Chondrocyte (in vitro differentiated cells): ENCODE results near the gene PLCB3. TPM values are rescaled to one million over a fixed set of nuclear protein-coding genes. Genes with fewer than 3 reads are reported as not detected.

Source experiments
- DNase-seq: peaks from one replicate; pipeline ENCODE4 v3.0.0; 2021; ENCODE audit warnings: mixed read lengths, low spot score
- H3K27ac Mint-ChIP-seq: one replicate; pipeline ENCODE4 v1.8.0; 2021; ENCODE audit warnings: mild to moderate bottlenecking, moderate library complexity, mixed read lengths; ENCODE audit not compliant: unreplicated experiment
- H3K27me3 Mint-ChIP-seq: 2 replicates; pipeline ENCODE4 v1.8.0; 2021; ENCODE audit warnings: low read depth, mixed read lengths
- H3K36me3 Mint-ChIP-seq: 2 replicates; pipeline ENCODE4 v1.8.0; 2021; ENCODE audit warnings: low read depth, mixed read lengths
- H3K4me1 Mint-ChIP-seq: 2 replicates; pipeline ENCODE4 v1.8.0; 2021; ENCODE audit warnings: low read depth, mild to moderate bottlenecking, mixed read lengths
- H3K4me3 Mint-ChIP-seq: one replicate; pipeline ENCODE4 v1.8.0; 2021; ENCODE audit warnings: mild to moderate bottlenecking, moderate library complexity, mixed read lengths; ENCODE audit not compliant: unreplicated experiment
- H3K9me3 Mint-ChIP-seq: 2 replicates; pipeline ENCODE4 v1.8.0; 2021; ENCODE audit warnings: low read depth, mixed read lengths
- CTCF ChIP-seq: fragments of 200-600 bp; sonication (generic); IDR thresholded peaks from 2 replicates; pipeline ENCODE4 v1.5.0; 2021; ENCODE audit warnings: antibody characterized with exemption, mild to moderate bottlenecking, moderate library complexity
- total RNA-seq: library from RNA; stranded (reverse); gene quantifications from 3 replicates; pipeline ENCODE4 v1.2.1, GENCODE V29; 2021

PLCB3 gene
- total RNA-seq, 1 donor from 2014 or later, result 47.2 TPM

GRCh38 chr11:64238999-64239398, 12.3 kb upstream of the PLCB3 start:
- Mint-ChIP-seq H3K4me3 (no peak overlapping the region), H3K27ac (peak overlapping the region; percentile 15), H3K9me3 (no peaks in the 10 kb centered on the region), H3K4me1 (peaks cover 37% of the 10 kb centered on the region), H3K36me3 (peaks cover 12% of the 10 kb centered on the region), H3K27me3 (no peaks in the 10 kb centered on the region)
- DNase-seq, result no peak
- TF ChIP-seq CTCF, result no peak

- Mint-ChIP-seq H3K27me3 (no peaks in the 10 kb centered on the region), H3K36me3 (peaks cover 12% of the 10 kb centered on the region), H3K4me1 (peaks cover 41% of the 10 kb centered on the region), H3K27ac (peak overlapping the region; percentile 95), H3K4me3 (peak overlapping the region; percentile 87), H3K9me3 (no peaks in the 10 kb centered on the region)
- no peak for TF ChIP-seq CTCF
- no peak for DNase-seq
Measured at GRCh38 chr11:64239662-64240434, 11.5 kb upstream of the PLCB3 start.

- no peaks in the 10 kb centered on the region for H3K9me3 Mint-ChIP-seq
- TF ChIP-seq CTCF, result no peak
Measured at GRCh38 chr11:64240435-64241240, 10.7 kb upstream of the PLCB3 start, which contains the start of gene FKBP2. TSS of gene FKBP2 (plus strand) at chr11:64241095. CDS start at chr11:64242388, 1,293 bp downstream.

GRCh38 chr11:64241241-64241490, 10.2 kb upstream of the PLCB3 start:
- H3K4me1 Mint-ChIP-seq, result peaks cover 37% of the 10 kb centered on the region
- no peaks in the 10 kb centered on the region for H3K27me3 Mint-ChIP-seq
- peak overlapping the region; percentile 87 for H3K4me3 Mint-ChIP-seq
- H3K36me3 Mint-ChIP-seq, result peaks cover 12% of the 10 kb centered on the region
- H3K9me3 Mint-ChIP-seq, result no peaks in the 10 kb centered on the region
- no peak for TF ChIP-seq CTCF
- peak overlapping the region; percentile 95 for H3K27ac Mint-ChIP-seq
- DNase-seq, result no peak

More at GRCh38 chr11:64240435-64241240, 10.7 kb upstream of the PLCB3 start, which contains the start of gene FKBP2:
- Mint-ChIP-seq H3K4me3 (peak within 1 kb of the TSS; percentile 87), H3K4me1 (peaks cover 38% of the 10 kb centered on the region), H3K27me3 (no peaks in the 10 kb centered on the region), H3K36me3 (peaks cover 12% of the 10 kb centered on the region), H3K27ac (peak within 1 kb of the TSS; percentile 95)
- peak; percentile 99 for DNase-seq
